TTC549 (cell line): ENCODE data around the gene UBE2QL1.

Experiments
- FAIRE-seq: peaks from 2 replicates; lab custom pipeline; 2012; peaks lifted over from hg19 to GRCh38; lab: Jason Lieb, UNC

UBE2QL1 gene

DNA sequence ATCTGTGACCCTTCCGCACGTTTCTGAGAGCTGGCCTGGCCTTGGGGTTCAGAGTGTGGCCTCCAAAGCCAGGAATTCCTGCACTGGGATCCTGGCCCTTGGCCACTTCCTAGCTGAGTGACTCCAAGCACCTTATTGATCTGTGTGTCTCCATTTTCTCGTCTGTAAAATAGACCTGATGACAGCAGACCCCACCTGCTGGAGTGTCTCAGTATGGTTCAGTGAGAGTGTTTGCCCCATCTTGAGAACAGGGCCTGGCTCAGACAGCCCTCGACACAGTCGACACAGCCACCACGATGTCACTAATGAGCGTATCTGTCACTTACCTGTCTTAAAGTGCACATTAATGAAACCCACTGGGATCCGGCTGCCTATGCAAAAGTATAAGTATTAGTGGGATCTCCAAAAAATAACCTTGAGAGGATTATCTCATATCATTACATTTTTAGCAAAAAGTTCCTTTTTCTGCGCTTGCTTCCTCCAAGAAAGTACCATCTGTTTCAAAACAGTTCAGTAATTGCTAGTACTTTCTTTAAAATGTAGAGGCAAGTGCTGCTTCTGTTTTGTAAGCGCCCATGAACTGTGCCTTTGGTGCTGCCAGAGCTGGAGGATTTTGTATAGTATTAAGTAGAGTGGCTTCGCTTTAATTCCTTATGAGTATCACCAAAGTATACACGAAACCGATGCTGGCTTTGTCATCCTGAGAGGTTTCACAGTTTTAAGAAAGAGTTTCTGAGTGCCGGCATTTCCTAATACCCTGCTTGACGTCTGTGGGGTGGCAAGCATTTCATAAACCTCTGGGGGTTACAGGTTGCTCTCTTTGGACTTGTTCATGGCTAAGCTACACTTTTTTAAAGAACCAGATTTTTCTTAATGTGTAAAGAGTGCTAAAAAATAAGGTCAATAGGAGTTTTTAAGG lies 31.7 kb downstream of the UBE2QL1 start:
- no peak for FAIRE-seq

DNA sequence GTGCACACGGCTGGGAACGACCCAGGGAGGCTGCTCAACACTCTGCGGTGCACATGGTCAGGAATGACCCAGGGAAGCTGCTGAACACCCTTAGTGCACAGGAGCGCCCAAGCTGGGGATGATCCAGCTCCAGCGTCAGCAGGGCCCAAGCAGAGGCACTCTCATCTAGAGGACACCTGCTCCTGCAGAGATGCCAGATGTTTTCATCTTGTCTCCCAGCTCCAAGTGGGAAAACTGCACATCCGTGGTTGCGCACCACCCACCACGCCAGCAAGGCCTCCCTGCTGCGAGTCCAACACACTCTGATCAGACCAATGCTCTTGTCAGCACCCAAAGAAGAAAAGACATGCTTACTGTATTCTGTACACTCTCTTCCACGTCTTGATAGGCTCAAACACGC lies 34.1 kb downstream of the UBE2QL1 start:
- no peak for FAIRE-seq

DNA sequence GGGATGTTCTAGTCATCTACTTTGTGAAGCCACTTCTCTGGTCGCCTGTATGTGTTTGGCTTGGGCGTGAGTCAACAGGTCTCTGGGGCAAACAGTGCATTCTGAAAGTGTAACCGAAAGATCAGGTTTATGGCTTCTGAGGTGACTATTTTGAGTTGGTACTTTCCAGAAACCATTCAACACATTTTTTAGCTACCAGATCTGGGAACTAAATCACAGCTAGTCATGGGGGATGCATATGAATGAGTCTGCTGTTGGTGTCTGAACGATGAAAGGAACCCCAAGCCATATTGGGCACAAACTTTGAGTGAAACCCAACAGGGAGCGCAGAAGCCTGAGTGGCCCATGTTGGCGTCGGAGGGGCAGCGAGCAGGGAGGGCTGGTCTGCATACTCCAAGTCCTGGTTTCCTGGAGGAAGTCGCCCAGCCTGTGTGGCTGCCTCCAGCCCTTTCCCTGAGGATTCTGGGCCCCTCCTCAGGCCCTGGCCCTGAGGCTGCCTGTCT lies 35.3 kb downstream of the UBE2QL1 start:
- no peak for FAIRE-seq

DNA sequence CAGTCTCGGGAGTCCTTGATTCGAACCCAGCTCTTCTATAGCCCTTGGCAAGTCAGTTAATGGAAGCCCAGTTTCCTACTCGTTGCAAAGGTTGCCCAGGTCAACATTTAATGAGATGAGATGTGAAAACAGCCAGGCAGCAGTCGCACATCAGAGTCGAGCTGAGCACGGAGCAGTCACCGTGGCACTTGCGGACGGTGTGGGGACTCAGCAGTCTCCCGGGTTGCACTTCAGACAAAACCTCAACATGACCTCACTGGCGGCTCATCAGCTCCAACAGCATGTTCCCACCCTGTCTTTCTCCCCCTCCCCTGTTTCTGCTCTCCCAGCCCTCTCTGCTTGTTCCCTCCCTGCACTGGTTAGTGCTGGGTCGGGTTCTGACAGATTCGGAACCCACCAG lies 35.8 kb downstream of the UBE2QL1 start:
- no peak for FAIRE-seq

DNA sequence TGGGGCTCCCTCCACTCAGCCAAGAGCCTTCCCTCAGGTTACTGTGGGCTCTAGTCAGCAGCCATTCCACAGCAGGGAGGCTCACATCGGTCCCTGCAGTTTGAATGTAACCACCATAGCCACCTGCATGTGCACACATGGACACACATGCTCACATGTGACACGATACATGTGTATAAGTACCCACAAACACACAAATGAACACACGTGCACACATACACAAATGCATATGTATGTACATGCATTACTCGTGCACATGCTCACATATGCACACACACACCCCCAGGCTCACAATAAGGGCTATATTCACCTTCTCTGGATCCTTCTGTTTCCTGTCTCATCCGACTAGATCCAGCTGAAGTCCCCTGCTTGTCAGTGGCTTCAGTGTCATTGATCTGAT lies 36.2 kb downstream of the UBE2QL1 start:
- no peak for FAIRE-seq

DNA sequence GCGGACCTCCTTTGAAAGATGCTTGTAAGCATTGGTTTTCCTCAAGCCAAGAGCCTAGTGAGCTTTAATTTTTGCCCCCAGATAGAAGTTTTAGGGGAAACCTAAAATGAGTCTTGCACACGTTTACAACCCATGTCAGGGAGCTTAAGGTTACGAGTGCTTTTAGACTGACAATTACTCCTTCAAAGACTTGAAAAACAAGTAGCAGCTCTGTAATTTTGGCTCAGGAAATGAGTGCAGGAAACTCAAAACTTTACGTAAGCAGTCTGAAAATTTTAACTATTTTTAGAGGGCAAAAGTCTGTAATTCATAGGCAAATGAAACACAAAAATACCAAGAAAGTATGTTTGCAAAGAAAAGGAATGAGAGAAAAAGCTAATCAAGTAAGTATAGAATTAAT lies 36.8 kb downstream of the UBE2QL1 start:
- FAIRE-seq, result no peak

DNA sequence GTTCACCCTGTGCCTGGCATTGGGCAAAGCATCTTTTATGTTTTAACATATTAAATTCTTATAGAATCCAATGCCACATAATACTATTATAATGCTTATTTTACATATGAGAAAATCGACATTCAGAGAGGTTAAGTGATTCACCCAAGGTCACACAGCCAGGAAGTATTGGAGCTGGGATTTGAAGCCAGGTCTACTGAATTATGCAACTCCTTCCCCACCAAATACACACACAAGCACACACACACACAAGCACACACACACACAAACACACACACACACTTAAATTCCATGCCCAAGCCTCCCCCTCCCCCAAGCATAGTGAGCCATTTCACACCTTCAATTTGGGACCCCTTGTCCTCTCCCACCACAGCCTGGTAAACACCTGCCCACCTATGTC lies 37.4 kb downstream of the UBE2QL1 start:
- FAIRE-seq, result no peak

DNA sequence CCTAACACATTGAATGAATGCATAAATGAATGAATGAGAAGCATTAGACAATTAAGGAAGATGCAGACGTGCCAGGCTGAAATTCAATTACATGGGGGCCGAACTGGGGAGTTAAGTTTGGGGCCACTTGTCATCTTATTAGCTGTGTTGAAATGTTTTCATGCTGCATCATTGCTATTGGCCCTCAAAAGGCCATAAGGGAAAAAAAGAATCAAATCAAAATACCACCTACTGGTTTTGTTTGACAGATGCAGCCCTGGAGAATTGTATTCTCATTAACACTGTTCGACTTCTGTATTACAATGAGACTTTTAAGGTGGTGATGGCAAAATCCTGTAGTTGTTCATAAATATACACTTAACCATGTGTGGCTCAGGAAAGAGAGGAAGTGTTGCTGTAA lies 38.4 kb downstream of the UBE2QL1 start:
- no peak for FAIRE-seq

DNA sequence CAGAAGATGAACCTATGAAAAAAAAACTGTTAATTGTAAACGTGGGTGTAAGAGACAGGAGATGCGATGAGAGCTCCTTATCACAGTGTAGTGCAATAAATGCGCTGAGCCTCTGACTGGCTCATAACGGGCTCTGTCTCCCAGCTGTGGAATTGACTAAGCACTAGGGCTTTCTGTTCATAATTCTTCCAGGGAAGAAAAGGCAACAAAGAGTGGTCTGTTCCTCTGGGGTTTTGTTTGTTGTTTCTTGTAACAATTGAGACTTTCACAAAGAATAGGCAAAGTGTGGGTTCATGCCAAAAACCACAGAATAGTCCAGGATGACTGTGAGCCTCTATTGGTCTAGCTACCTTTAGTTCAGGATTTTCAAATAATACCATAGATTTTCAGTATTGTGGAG lies 39.4 kb downstream of the UBE2QL1 start:
- FAIRE-seq, result no peak

DNA sequence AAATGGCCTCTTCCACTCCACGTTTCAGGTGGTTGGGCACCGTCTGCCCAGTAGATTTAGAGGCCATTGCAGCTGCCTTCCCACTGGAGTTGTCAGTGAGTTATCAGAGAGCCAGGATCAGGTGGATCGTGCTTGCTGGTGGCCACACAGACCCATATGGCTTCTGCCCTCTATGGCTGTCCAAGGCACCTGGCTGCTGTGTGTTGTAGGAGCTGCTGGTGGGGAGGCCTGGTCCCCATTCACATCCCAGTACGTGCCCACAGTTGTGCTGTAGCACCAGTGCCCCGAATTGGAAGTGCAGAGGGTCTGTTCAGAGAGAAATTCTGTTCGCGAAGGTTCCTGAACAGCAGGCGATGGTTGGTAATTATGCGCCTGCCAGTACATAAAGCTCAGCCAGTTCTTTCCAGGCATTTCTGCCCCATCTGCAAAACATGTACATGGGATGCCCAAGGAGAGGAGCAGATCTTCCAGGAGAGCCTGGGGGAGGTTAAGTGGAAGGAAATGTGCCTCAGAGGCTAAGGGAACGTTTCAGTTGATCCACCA lies 41.1 kb downstream of the UBE2QL1 start:
- no peak for FAIRE-seq

DNA sequence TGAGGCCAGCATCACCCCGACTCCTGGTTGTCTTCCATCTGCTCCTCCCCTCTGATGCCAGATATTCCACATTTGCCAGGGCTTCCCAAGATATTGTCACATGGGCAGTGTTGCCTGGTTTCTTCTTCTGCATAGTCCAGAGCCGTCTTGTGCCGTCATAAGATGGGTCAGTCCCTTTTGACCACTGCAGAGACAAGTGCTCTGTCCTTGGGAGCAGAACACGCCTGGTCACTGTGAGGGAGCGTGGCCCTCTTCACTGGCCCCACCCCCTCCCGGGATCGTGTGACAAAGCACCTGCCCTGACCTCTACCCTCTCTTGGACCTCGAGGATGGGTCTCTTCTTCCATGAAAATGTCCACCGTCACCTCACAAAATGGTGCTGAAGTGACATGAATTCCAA lies 41.6 kb downstream of the UBE2QL1 start:
- no peak for FAIRE-seq

DNA sequence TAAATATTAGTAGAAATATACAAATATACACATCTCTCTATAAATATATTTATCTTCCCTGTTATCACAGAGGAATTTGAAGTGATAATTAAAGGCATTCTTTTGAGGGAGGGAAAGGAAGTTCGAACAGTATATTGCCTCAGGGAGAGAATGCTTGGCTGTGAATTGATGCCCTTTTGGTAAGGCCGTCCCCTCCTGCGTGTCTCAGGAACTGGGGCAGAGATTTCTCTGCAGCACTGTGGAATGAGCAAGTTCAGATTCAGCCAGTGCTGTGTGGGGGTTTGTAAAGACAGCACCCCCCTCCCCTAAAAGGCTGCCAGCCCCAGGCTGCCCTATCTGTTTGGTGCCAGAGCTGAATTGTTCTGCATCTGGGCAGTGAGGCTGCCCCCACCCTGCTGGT lies 42.0 kb downstream of the UBE2QL1 start:
- no peak for FAIRE-seq

DNA sequence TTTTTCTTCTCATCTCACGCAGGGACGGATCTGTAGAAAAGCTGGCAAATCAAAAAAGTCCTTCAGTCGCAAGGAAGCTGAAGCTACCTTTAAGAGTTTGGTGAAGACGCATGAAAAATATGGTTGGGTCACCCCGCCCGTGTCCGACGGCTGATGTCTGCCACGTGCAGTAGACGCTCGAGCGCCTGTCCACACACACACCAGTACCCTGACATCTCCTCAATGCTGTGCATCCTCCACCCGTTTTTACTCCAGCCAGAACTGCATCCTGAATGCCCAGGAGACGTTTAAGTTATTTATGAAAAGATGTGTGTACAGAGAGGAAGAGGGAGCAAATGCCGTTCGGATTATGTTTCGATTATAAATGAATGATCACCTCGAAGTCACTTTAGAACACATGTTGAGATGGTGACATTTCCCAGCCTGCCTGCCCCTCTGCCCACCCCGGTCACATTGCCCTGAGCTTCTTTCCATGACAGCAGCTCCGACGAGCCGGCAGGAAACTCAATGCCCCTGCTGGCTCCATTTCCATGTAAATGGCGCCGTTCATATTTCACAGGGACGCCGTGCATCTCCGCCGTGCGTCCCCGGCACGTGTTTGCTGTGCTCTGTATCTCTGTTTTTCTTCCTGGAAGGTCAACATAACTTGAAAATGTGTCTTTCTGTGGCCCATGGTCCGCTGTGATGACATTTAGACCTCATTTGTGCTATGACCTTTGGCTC lies 42.7 kb downstream of the UBE2QL1 start:
- no peak for FAIRE-seq

DNA sequence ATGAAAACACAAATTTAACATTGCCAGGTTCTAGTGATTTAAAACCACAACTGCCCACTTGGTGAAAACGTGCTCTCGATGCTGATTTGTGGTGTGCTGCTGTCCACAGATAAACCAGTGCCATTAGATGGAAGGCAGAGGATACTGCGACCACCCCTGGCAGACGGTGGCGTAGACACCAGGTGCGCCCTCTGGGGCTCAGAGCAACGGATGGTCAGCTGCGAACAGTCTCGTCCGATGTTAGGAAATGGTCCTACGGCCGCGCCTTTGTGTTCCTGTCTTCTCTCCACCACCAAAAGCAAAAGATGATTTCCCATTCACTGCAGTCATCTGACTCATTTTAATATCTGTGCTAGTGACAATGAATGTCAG lies 43.2 kb downstream of the UBE2QL1 start:
- no peak for FAIRE-seq

DNA sequence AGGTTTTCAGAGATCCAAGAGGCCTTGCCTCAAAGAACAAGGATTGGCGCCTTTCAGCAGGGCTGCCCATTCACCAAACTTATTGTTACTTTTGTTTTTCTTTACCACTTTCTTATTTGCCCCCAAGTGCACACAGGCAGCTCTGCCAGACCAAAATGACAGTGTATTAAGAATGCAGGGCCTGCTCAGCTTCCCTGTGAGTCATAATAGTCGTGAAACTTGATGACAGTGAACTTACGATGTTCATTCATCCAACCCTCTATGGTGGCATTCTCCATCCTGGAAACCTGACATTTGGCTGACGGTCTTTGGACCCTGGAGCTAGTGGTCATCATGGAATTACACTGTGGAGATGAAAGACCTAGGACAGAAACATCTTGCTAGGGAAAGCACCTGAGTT lies 44.3 kb downstream of the UBE2QL1 start:
- no peak for FAIRE-seq

DNA sequence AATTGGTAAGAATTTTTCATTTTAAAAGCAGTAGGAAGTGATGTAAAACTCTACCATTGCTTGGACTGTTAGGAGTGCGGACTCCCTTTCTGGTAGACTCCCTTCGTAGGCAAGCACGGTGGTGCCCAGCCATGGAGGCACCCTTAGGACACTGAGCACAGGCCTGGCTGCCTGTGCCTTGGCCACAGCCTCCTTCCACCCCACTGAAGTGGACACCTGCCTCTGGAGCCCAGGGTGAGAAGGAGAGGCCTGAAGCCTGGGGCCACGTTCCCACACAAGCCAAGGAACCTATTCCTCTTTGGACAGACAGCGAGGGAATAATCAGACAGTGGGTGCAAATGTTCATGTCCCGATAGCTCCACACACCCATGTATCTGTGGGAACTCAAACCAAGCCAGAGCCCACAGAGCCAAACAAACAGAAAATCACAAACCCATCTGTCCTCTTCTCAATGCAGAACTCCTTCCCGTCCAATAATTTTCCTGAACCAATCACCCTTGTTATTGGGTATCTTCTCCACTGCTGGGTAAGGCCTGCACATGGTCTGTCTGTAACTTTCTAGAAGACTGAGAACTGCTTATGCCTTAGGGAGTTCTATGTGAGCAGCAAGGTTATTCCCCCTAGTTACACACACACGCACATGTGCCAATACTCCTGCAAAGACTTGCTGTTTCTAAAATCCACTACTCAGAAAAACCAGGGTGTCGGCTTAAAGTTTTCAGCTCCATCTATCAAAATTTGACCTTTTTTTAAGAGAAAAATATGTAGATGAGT lies 45.2 kb downstream of the UBE2QL1 start:
- FAIRE-seq, result no peak

DNA sequence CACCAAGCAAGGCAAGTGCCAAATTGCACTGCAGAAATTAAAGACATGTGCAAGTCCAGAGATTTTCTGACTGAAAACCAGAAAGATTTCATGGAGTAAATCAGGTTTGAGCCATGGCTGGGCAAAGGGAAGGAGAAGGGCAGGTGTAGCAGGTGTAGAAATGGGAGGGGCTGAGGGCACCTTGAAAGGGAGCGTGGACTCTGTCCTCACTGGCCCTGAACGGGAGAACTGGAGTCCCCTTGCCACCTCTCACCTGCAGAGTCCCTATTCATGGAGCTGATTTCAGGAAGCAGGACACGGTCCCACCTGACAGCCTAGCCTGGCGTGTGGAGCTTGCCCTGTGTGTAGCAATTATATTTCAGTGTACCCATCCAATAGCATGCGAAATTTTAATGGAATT lies 46.3 kb downstream of the UBE2QL1 start:
- FAIRE-seq, result no peak

DNA sequence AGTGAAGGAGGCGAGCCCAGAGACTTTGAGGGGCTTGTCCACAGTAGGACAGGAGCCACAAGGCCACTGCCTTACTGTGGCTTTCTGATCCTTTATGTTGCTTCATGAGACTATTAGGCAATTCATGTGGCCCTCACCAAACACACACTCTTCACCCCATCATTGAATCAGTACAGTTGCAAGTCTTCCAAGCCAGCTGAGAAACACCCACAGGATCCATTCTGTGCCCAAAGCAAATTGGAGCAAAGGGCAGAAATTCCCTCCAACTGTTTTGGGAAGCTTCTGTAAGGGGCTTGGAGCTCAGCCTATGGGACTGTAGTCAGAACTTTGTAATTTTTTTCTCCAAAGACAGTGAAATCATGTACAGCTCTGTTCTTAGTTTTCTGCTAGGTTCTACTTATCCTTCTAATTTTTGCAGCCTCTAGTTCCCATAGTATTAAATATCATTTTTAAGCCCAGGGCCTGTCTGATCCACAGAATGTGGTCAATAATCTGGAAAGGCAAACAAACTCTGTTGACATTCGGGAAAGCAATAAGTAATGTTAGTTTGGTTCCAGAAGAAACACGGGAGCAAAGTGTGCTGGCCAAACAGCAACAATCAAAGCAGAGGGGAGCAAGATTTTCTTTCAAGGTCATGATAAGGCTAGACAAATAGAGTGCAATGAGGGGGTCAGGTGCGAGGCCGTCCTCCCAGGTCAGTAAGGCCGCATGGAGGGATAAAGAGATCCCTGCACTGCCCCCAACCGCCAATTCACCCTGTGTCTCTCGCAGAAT lies 47.0 kb downstream of the UBE2QL1 start:
- no peak for FAIRE-seq

DNA sequence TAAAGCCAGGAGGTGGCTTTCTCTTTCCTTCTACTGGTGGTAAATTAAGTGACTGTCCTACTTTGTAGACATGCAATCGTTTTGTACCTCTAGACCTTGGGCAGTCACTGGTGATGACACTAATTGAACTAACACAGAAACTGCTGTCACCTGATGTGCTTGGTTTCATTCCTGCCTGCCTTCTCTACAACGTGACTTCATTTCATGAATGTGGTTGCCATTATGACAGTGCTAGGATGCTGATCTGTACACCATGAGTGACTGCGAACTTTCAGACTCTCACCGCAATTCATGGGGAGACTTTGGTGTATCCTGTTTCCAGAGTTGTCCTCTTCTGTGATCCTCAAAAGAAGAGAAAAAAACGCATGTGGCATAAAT lies 47.5 kb downstream of the UBE2QL1 start:
- FAIRE-seq, result no peak

DNA sequence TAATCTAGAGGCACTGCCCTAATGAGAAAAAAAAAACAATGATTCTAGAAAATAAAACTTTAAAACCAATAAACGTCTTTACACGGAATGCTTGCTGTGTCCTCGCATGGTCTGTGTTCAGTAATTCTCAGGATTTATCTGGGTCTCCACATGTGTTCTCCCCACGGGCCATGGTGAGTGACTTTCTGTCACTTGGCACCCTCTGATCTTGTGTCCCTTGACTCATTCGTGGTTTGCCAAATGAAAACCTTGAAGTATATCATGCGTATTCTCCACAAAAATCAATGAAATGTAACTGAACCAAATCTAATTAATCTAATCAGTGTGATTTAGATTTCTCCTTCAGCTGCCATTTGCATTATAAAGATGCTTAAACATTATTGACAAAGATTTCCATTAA lies 48.0 kb downstream of the UBE2QL1 start:
- no peak for FAIRE-seq

DNA sequence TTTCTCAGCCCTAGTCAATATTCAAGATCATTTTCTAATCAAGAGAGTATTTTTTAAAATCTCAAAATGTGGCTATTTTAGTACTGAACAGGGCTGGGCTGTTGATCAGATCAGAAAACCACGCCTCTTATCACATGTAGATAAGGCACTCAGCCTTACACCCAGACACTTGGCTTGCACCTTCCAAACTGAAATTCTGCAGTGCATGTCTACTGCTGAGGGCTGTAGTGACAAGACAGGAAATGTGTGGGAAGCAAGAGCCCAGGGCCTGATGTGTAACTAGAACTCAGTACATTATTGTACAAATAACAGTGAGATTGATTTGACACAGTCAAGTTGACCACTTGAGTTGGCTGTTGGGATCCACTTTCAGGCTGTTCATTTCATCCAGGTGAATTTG lies 48.6 kb downstream of the UBE2QL1 start:
- no peak for FAIRE-seq

DNA sequence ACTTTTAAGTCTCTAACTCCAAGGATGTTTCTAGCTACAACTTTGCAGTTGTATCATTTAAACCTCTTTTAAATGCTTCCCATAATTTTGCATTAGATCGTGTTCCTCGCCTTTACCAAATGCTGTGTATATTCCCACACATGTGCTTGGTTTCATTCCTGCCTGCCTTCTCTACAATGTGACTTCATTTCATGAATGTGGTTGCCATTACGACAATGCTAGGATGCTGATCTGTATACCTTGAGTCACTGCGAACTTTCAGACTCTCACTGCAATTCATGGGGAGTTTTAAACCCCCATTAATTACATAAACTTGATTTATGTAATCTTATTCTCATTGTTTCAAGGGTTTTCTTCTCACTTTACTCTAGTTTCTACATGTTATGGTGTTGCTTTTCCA lies 50.3 kb downstream of the UBE2QL1 start:
- FAIRE-seq, result no peak
